Measurements from ENCODE around the gene PRLR.
"Not testable (repeated sequence)": the region's sequence is repeated elsewhere in the genome, so short reads cannot be mapped to it uniquely, and the experiment has no call there.

Gene PRLR

DNA sequence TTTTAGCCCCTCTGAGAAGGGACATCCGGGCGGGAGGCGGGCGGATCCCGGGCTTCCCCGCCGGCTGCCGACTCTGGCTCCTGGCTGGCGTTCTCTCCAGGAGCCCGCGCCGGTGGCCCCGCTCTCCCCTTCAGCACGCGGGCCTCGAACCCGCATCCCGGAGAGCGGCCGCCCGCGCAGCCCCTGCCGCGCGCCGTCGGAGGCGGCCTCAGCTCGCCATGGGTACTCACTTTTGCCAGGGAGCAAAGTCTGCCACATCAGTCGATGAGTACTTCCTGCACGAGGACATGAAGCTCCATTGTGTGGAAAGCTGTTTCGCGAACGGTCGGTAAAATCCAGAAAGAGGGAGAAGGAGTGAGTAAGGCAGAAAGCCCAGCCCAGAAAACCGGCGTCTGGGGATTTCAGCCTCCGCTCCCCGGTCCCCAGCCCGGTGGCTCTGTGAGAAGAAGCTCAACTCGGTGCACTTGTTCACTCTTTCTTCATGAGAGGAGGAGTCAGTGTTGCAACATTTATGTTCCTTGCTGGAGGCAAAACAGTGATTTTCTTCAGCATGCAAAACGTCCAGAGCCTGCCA lies at the start of gene PRLR:
Gene PRLR, minus strand, starts transcription at position 450 of the 574 bp plus-strand sequence. CDS start 140,867 bp downstream, outside the sequence.
- peaks cover 73% of the 10 kb centered on the region for H3K27me3 Mint-ChIP-seq
- H3K4me1 Mint-ChIP-seq (ENCODE audit: low read depth): peaks cover 9% of the 10 kb centered on the region
- peak within 1 kb of the TSS; percentile 70 for H3K4me3 Mint-ChIP-seq
- no peak within 1 kb of the TSS for H3K27ac Mint-ChIP-seq
- no peaks in the 10 kb centered on the region for H3K9me3 Mint-ChIP-seq
- H3K36me3 Mint-ChIP-seq (ENCODE audit: low read depth): no peaks in the 10 kb centered on the region

DNA sequence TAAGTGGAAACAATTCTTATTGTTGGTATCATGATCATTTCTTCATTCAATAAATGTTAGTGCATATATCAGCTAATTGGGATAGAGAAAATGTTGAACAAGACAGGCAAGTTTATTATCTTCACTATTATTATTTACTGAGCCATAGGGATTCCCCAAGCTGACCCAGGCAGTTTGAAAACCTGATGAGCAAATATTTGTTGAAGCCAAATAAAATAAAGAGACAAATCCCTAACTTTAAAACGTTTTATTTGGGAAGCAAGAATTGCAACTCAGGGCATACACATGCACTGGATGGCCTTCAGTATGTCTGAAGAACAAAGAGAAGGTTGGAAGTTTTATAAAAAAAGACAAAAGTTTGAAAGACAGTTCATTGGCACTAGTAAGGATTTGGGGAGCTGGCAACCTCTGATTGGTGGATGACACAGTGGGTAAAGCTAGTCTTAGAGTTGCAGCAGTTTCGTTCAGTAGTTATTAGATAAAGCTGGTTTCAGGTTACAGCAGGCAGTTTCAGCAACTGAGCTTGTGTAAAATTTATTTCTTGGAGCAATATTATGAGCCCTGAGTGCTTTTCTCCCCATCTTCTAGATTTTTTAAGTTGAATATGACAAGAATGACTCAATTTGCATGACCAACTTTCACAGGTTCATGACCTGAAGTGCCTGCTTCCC lies 44.7 kb upstream of the PRLR start:
- Mint-ChIP-seq H3K4me3 (no peak overlapping the region), H3K4me1 (ENCODE audit: low read depth) (no peaks in the 10 kb centered on the region), H3K36me3 (ENCODE audit: low read depth) (no peaks in the 10 kb centered on the region)

DNA sequence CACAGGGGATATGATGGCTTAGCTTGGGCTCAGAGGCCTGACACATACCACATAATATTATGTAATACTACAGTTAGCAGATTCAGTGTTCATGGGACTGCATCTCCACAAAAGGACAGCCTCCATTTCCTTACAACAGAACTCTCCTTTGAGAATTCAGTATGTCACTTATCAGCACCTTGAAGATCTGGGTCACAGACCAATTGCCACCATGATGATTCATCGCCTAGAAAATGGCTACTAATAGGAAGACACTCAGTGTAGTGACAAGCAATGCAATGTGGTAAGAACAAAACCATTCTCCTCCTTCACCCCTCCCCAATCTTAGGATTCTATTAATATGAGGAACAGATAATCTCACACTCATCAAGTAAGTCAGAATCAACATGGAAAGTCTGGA lies 38.7 kb upstream of the PRLR start:
- Mint-ChIP-seq H3K36me3 (ENCODE audit: low read depth) (no peaks in the 10 kb centered on the region), H3K27ac (no peak overlapping the region), H3K4me1 (ENCODE audit: low read depth) (no peaks in the 10 kb centered on the region), H3K27me3 (peaks cover 4% of the 10 kb centered on the region), H3K4me3 (no peak overlapping the region), H3K9me3 (no peaks in the 10 kb centered on the region)

More for the DNA sequence above, 44.7 kb upstream of the PRLR start:
- Mint-ChIP-seq H3K27ac (no peak overlapping the region), H3K27me3 (peaks cover 10% of the 10 kb centered on the region), H3K9me3 (peaks cover 6% of the 10 kb centered on the region)

DNA sequence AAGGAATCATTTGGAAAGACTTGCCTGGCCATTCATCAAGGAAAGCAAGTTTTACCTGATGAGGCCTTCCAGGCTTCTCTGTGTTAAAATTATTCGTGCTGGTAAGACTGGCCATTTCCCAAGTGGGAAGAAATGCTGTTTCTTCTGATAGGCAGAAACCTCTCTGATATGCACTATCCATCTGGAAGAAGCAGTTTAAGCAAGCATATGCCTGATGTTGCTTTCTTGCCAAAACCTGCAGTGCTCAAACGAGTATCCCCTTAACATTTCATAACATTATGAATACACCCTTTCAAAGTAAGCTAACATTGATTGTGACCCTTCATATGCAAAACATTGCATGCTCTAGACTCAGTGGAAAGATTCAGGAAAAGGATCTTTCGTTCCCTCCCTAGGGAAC lies 36.0 kb upstream of the PRLR start:
- H3K4me3 Mint-ChIP-seq: no peak overlapping the region
- H3K9me3 Mint-ChIP-seq: no peaks in the 10 kb centered on the region
- H3K27ac Mint-ChIP-seq: no peak overlapping the region
- no peaks in the 10 kb centered on the region for H3K4me1 Mint-ChIP-seq (ENCODE audit: low read depth)
- no peaks in the 10 kb centered on the region for H3K36me3 Mint-ChIP-seq (ENCODE audit: low read depth)
- peaks cover 4% of the 10 kb centered on the region for H3K27me3 Mint-ChIP-seq

DNA sequence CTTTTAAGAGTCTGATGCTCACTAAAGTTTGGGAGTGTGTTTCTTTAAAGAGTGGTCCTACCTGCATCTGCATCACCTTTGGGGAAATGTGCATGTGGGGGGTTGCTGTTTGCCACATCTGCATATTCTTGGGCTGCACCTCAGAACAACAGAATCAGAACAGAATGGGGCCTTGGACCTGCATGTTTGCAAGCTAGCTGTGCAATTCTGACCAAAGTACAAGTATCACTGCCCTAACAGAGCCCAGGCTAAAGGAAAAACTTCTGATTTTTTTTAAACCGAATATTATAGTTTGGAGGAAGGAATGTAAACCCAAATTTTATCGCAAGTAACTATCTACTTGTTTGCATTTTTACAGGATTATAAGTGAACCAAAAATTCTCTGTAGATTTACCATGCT lies 34.2 kb upstream of the PRLR start:
- Mint-ChIP-seq H3K27me3 (peaks cover 4% of the 10 kb centered on the region), H3K27ac (no peak overlapping the region), H3K36me3 (ENCODE audit: low read depth) (no peaks in the 10 kb centered on the region), H3K4me1 (ENCODE audit: low read depth) (no peaks in the 10 kb centered on the region), H3K4me3 (no peak overlapping the region), H3K9me3 (no peaks in the 10 kb centered on the region)

DNA sequence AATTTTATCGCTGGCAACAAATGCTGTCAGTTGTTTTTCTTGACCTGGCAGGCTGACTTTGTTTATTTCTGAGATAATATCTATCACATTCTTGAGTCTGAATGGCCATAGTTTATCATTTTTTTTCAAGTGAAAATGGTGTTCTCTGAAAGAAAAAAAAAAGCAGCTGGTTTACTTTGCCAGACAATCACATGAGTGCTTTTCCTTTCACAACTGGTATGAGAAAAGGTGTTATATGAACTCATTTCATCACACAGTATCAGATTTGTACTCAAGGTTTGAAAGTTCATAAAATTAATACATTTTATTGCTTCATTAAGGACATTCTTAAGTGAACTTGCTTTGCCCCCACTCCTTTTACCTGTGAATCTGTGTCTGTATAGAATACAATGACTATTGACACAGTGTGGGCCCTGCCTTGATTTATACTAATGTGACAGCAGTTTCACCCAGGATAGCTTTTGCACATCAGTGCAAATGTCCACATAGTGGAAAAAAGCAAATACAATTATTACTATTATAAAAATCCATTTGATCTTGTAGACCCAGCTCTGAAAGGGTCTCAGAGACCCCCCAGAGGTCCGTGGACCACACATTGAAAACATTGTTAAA lies 33.1 kb upstream of the PRLR start:
- no peaks in the 10 kb centered on the region for H3K4me1 Mint-ChIP-seq (ENCODE audit: low read depth)
- peaks cover under 1% of the 10 kb centered on the region for H3K27me3 Mint-ChIP-seq
- no peaks in the 10 kb centered on the region for H3K36me3 Mint-ChIP-seq (ENCODE audit: low read depth)
- H3K9me3 Mint-ChIP-seq: no peaks in the 10 kb centered on the region
- H3K27ac Mint-ChIP-seq: no peak overlapping the region
- H3K4me3 Mint-ChIP-seq: no peak overlapping the region

DNA sequence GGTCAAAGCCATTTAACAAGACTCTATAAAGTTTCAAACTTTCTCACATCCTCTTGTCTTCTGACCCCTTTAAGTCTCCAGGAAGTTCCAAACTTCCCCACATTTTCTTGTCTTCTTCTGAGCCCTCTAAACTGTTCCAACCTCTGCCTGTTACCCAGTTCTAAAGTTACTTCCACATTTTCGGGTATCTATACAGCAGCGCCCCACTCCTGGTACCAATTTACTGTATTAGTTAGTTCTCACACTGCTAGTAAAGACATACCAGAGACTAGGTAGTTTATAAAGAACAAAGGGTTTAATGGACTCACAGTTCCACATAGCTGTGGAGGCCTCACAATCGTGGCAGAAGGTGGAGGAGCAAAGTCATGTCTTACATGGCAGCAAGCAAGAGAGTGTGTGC lies 23.3 kb upstream of the PRLR start:
- Mint-ChIP-seq H3K4me1 (ENCODE audit: low read depth) (no peaks in the 10 kb centered on the region), H3K4me3 (no peak overlapping the region), H3K36me3 (ENCODE audit: low read depth) (no peaks in the 10 kb centered on the region), H3K27me3 (peaks cover 7% of the 10 kb centered on the region), H3K9me3 (peaks cover 27% of the 10 kb centered on the region), H3K27ac (no peak overlapping the region)

DNA sequence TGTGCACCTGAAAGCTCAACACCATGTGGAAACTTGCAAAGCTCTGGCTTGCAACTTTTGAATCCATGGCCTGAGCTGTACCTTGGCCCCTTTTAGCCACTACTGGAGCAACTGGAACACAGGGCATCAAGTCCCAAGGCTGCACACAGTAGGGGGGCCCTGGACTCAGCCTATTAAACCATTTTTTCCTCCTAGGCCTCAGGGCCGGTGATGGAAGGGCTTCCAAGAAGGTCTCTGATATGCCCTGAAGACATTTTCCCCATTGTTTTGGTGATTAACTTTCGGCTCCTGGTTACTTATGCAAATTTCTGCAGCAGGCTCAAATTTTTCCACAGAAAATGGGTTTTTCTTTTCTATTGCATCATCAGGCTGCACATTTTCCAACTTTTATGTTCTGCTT lies 22.7 kb upstream of the PRLR start:
- no peak overlapping the region for H3K4me3 Mint-ChIP-seq
- peaks cover 7% of the 10 kb centered on the region for H3K27me3 Mint-ChIP-seq
- H3K9me3 Mint-ChIP-seq: peaks cover 27% of the 10 kb centered on the region
- H3K4me1 Mint-ChIP-seq (ENCODE audit: low read depth): no peaks in the 10 kb centered on the region
- no peak overlapping the region for H3K27ac Mint-ChIP-seq
- no peaks in the 10 kb centered on the region for H3K36me3 Mint-ChIP-seq (ENCODE audit: low read depth)

DNA sequence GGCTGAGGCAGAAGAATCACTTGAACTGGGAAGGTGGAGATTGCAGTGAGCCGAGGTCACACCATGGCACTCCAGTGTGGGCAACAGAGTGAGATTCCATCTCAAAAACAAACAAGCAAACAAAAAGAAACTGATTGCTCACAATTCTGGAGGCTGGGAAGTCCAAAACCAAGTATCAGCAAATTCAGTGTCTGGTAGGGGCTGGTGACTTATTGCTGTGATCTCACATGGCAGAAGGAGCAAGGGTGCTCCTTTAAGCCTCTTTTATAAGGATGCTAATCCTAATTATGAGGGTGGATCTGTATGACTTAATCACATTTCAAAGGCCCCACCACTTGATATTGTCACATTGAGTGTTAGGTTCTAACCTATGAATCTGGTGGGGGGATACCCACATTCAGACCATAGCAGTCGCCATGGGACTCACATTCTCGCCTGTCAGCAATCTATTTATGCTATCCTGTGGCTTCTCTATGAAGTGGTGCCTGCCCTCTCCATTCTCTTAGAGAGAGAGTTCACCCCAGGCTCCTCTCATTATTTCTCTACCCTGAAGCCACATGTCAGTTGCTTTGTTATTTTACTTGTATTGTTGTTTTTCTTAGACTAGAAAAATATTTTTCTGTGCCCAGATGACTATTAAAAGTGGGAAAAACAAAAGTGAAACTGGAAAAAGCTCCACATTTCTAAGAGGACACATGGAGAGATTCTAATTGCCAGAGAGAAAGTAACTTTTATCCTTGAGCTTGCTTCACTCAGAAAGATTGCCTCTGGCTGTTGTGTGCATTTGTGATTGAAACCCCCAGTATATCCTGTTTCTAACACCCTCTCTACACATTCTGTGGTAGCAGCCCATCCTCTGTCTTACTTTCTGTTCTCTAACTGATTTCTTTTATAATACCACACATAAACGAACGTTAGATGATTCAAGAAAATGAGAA lies 18.8 kb upstream of the PRLR start:
- Mint-ChIP-seq H3K27me3 (peaks cover 11% of the 10 kb centered on the region), H3K9me3 (peaks cover 18% of the 10 kb centered on the region), H3K27ac (no peak overlapping the region), H3K36me3 (ENCODE audit: low read depth) (no peaks in the 10 kb centered on the region), H3K4me3 (no peak overlapping the region), H3K4me1 (ENCODE audit: low read depth) (no peaks in the 10 kb centered on the region)

DNA sequence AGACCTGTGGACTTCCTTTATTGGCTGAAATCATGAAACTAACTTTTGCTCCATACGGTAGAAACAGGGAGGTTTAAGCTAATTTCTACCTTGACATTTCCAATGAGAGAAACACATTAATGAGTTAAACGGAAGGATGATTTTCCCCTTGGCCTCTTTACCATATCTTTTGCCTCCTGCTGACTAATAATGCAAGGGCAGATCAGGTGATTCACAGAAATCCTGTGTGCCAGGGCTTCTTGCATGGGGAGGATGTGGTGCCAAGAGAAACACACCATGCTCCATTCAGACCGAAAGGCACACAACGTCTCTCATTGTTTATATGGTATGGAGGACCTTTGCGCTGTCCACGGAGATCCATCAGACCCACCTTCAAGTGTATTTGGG lies 17.4 kb upstream of the PRLR start:
- no peak overlapping the region for H3K27ac Mint-ChIP-seq

DNA sequence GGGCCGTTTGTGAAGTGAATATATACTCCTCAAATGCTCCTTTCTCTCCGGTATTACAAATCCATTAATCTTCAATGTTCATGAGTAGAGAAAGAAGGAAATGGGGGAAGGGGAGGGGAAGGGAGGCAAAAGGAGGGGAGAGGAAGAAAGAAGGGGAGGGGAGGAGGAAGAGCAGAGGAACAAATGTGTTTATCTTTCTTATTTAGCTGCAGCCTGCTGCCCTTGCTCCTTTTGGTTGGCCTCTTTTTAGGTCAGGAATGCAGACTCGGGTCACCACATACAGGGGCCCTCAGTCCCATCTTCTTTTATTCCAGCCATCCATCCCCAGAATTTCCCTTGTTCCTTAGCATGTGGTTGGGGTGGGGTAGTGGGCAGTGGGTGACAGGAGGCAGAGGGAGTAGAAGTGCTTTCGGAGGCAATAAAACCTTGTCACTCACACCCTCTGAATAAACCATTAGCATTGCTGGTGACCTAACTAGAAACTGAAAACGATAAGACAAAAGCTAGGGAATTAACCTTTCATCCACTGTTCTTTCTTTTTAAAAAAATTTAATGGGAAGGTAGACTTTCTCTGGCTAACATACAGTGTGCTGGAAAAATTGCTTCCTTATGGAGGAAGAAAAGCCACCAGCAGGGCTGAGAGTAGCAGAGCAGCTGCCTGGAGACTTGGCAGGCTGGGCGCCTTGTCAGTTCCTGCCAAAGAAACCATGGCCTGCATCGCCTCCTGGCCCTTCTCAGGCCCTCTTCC lies 16.8 kb upstream of the PRLR start:
- Mint-ChIP-seq H3K36me3 (ENCODE audit: low read depth) (no peaks in the 10 kb centered on the region), H3K4me3 (no peak overlapping the region), H3K4me1 (ENCODE audit: low read depth) (no peaks in the 10 kb centered on the region), H3K27ac (no peak overlapping the region), H3K9me3 (peaks cover 2% of the 10 kb centered on the region), H3K27me3 (peaks cover 30% of the 10 kb centered on the region)

More for the DNA sequence above, 17.4 kb upstream of the PRLR start:
- Mint-ChIP-seq H3K4me1 (ENCODE audit: low read depth) (no peaks in the 10 kb centered on the region), H3K9me3 (peaks cover 7% of the 10 kb centered on the region), H3K27me3 (peaks cover 24% of the 10 kb centered on the region), H3K36me3 (ENCODE audit: low read depth) (no peaks in the 10 kb centered on the region), H3K4me3 (no peak overlapping the region)

DNA sequence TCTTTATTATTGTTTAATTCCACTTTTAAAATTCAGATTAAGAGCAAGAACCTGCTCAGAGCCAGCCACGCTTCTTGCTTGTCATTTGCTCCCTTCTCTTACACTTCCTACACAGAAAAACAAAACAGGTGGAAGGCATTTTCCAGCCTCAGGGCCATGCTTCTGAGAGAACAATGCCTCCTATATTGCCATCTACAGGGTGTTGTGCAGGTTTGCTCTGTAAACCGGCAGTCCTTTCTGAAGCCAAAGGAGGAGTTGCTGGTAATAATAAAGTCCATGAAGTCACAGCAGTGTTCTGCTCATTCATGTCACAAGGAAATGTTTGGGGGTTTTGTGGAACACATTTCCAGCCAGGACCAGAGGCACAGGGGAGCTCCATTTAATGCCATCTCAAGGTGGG lies 16.1 kb upstream of the PRLR start:
- Mint-ChIP-seq H3K27me3 (peaks cover 32% of the 10 kb centered on the region), H3K4me1 (ENCODE audit: low read depth) (no peaks in the 10 kb centered on the region), H3K27ac (no peak overlapping the region), H3K4me3 (no peak overlapping the region), H3K36me3 (ENCODE audit: low read depth) (no peaks in the 10 kb centered on the region), H3K9me3 (no peaks in the 10 kb centered on the region)

DNA sequence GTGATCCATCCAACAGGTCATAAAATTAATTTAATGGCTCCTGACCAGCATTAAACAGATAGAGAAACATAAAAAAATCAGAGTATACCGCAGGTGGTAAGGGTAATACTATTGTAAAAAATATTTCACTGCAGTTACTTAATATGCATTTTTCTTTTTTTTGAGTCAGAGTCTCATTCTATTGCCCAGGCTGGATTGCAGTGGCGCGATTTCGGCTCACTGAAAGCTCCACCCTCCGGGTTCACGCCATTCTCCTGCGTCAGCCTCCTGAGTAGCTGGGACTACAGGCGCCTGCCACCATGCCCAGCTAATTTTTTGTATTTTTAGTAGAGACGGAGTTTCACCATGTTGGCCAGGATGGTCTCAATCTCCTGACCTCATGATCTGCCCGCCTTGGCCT lies 15.1 kb upstream of the PRLR start:
- H3K27ac Mint-ChIP-seq; H3K4me1 Mint-ChIP-seq (ENCODE audit: low read depth); H3K36me3 Mint-ChIP-seq (ENCODE audit: low read depth); H3K9me3 Mint-ChIP-seq; H3K4me3 Mint-ChIP-seq: not testable (repeated sequence)
- peaks cover 34% of the 10 kb centered on the region for H3K27me3 Mint-ChIP-seq

DNA sequence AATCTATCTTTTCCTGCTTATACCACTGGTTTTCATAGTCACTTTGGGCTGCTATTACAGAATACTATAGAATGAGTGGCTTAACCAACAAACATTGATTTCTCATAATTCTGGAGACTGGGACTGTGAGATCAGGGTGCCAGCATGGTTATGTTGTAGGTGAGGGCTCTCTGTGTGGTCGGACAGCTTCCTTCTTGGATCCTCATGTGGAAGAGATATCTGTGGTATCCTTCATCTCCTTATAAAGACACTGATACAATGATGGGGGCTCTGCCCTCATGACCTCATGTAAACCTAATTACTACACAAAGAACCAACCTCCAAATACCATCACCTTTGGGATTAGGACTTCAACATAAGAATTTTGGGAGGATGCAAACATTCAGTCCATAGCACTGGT lies 13.9 kb upstream of the PRLR start:
- H3K27me3 Mint-ChIP-seq: peaks cover 29% of the 10 kb centered on the region

More for the DNA sequence above, 13.9 kb upstream of the PRLR start:
- Mint-ChIP-seq H3K4me3 (no peak overlapping the region), H3K27ac (no peak overlapping the region), H3K4me1 (ENCODE audit: low read depth) (no peaks in the 10 kb centered on the region), H3K36me3 (ENCODE audit: low read depth) (no peaks in the 10 kb centered on the region), H3K9me3 (no peaks in the 10 kb centered on the region)

All from stimulated activated naive CD8-positive, alpha-beta T cell treated with anti-CD3 and anti-CD28 coated beads, Interleukin-15, Interleukin-2, amounts not matched to agents 100 ng/mL and 50 ng/mL, for 24 hours (primary cell).